Heart right ventricle (tissue), 16 donors: ENCODE measurements around the gene ST3GAL2. TPM values are rescaled to one million over a fixed set of nuclear protein-coding genes. Genes with fewer than 3 reads are reported as not detected.

Experiments used
- ATAC-seq, 8 donors: fragments of 200-7000 bp; cut with Tn5 transposase; one replicate each; pipeline ENCODE4 v1.9.1; 2020; ENCODE audit warnings: mild to moderate bottlenecking in 8 of 8, moderate library complexity in 8 of 8, moderate number of reproducible peaks in 1 of 8
- DNase-seq, 2 donors: peaks; one replicate each; pipeline ENCODE4 v3.0.0-alpha.2; 2020
- H3K27ac ChIP-seq, 10 donors: fragments of 200-600 bp; sonication (generic) in 2 of 10; one replicate each; pipeline versions ENCODE4 v1.5.0 to v1.8.0; 2020 to 2022; ENCODE audit warnings: mild to moderate bottlenecking in 3 of 10
- H3K27me3 ChIP-seq, 7 donors: fragments of 200-600 bp; one replicate each; pipeline ENCODE4 v1.8.0; 2021 to 2022; ENCODE audit warnings: mild to moderate bottlenecking in 2 of 7
- H3K36me3 ChIP-seq, 9 donors: fragments of 200-600 bp; sonication (generic) in 1 of 9; one replicate each; pipeline versions ENCODE4 v1.5.0 to v1.8.0; 2020 to 2022; ENCODE audit warnings: mild to moderate bottlenecking in 2 of 9
- H3K4me1 ChIP-seq, 9 donors: fragments of 200-600 bp; sonication (generic) in 1 of 9; one replicate each; pipeline versions ENCODE4 v1.5.0 to v1.8.0; 2020 to 2022; ENCODE audit warnings: mild to moderate bottlenecking in 4 of 9
- H3K4me3 ChIP-seq, 10 donors: fragments of 200-600 bp; sonication (generic) in 2 of 10; one replicate each; pipeline versions ENCODE4 v1.5.0 to v1.8.0; 2020 to 2022; ENCODE audit warnings: mild to moderate bottlenecking in 7 of 10, moderate library complexity in 2 of 10
- H3K9me3 ChIP-seq, 11 donors: fragments of 200-600 bp in 10 of 11; sonication (generic) in 2 of 11; one replicate each; pipeline versions ENCODE4 v1.5.0 to v1.8.0; 2013 to 2022; ENCODE audit warnings: mild to moderate bottlenecking in 2 of 11, control low read depth in 1 of 11, moderate library complexity in 1 of 11
- CTCF ChIP-seq, 9 donors: fragments of 200-600 bp; sonication (generic) in 2 of 9; IDR thresholded peaks; one replicate each; pipeline versions ENCODE4 v1.5.0 to v1.8.0; 2021 to 2022; ENCODE audit warnings: antibody characterized with exemption in 9 of 9, mild to moderate bottlenecking in 5 of 9, moderate library complexity in 1 of 9
- WGBS, 2 donors: extraction: QIAGEN DNeasy Blood & Tissue Kit; methylation state at CpG; one replicate each; pipeline ENCODE4 v1.1.7; 2013; ENCODE audit warnings: inconsistent platforms in 1 of 2; 5-methylcytosine and 5-hydroxymethylcytosine counted together
- intact Hi-C, 10 donors: fragments of 100-400 bp; cut with DNase I; formaldehyde crosslinking; loops; one replicate each; pipeline versions ENCODE4 v1.11.1 to v1.14.2; 2022
- polyA plus RNA-seq, 2 donors: library from polyadenylated mRNA; stranded (reverse); fragments of 200-250 nt; gene quantifications; one replicate each; pipeline ENCODE4 v1.2.3, GENCODE V29; 2013
- total RNA-seq, 10 donors: library from RNA; stranded (reverse); fragmentation: NEBNext Ultra II Directional in 3 of 10; extraction: Animal tissue kit (Norgen Biotek cat#: 25700) in 3 of 10; gene quantifications; one replicate each; pipeline versions ENCODE4 v1.2.1 to v1.2.4, GENCODE V29; 2021 to 2023
- donor health status: Arrhythmogenic right ventricular cardiomyopathy.
- donor health status: ischemic (EF 13 %, LVEDD 7.1; RV severe dilation, severe dysfunction).
- donor health status: healthy with polysubstance abuse.
- donor health status: DM: no; HTN: yes; CAD: no.
- donor health status: DM: no; HTN: no; CAD: no.
- donor health status: ischemic (EF 25% LVEDD 6.9; RV normal size, moderate dysfunction).
- donor health status: ischemic (EF 25% LVEDD 5.7; RV mildly dilated, moderate dysfunction).
- donor health status: healthy.
- donor health status: DM: yes; HTN: yes; CAD: no.
- donor health status: Ischemic cardiomyopathy.
- donor health status: ischemic (EF 35%, LVEDD 5.7; RV mildly dilated, moderate dysfunction).
- donor health status: nonischemic (EF 11% LVEDD 7.7; RV severe dilation, severe dysfunction).
- donor health status: DM: yes; HTN: yes; CAD: no.
- donor health status: PGD.
- donor health status: ischemic (EF 29% LVEDD 5.4; RV normal size, mild dysfunction).
- donor health status: nonischemic (EF 23%, LVEDD 6.1; RV moderate dilation, normal function).

The ST3GAL2 gene
- total and polyA plus RNA-seq, 12 donors = 8.0 to 37.1 (median 19.0) TPM

DNA sequence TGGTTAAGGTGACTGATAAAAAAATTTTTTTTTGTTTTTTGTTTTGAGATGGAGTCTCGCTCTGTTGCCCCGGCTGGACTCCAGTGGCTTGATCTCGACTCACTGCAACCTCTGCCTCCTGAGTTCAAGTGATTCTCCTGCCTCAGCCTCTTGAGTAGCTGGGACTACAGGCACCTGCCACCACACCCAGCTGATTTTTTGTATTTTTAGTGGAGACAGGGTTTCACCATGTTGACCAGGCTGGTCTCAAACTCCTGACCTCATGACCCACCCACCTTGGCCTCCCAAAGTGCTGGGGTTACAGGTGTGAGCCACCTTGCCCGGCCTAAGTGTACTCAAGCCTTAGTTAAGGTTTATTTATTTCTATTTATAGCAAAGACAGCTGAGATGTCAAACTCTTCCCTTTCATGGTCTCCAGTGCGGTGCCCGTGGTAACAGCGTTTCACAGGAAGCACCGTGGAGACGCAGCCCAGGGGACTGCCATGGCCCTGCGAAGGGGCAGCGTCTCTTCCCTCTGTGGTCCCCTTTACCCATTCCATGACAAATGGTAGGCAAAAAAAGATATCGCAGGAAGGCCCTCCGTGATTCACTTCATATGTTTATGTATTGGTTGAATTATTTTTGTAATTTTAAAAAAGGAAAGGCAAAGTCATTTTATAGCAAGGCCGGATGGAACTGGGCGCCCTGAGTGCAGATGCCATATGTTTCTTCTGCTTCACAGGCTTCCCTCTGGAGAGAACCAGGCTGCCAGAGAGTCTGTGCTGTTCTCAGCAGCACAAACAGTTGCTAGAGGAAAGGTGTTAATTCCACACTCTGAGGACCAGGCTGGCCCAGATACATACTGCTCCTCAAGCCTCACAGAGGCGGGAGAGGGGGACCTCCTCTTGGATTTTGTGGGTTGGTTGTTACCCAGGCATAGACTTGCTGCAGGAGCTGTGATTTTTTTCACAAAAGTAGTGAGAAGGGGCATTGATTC lies 63.0 kb downstream of the ST3GAL2 start:
- H3K27me3 ChIP-seq = no peaks in the 10 kb centered on the region
- H3K9me3 ChIP-seq = no peaks in the 10 kb centered on the region
- TF ChIP-seq CTCF (IDR thresholded peaks at IDR 0.05) = no peak
- H3K36me3 ChIP-seq = peaks cover 0 to 76% (median 29%) of the 10 kb centered on the region in 9 donors
- no peak for ATAC-seq
- H3K27ac ChIP-seq = no peak overlapping the region
- H3K4me3 ChIP-seq = no peak overlapping the region
- intact Hi-C loops = loop anchor here in 5 of 10 donors (5.0 to 10.0 kb wide), 4 partner anchors 71 to 279 kb away; partner anchors contain the start of genes COG4 (in 2 of the 5) and SF3B3 (in 2 of the 5)
- H3K4me1 ChIP-seq = peaks cover 0 to 18% (median 17%) of the 10 kb centered on the region in 9 donors
- WGBS, 2 donors = 90% methylated on average over 16 of the region's 16 CpGs
- DNase-seq = no peak

DNA sequence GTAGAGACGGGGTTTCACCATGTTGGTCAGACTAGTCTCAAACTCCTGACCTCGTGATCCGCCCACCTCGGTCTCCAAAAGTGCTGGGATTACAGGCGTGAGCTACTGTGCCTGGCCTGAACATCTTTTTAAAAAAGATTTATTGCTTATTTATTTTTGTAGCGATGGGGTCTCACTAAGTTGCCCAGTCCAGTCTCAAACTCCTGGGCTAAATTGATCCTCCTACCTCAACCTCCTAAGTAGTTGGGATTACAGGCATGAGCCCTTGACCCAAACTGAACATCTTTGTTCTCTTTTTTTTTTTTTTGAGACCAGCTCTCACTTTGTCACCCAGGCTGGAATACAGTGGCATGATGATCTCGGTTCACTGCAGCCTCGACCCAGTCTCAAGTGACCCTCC lies 64.7 kb downstream of the ST3GAL2 start:
- 96 to 98% methylated on average over 8 of the region's 8 CpGs for WGBS, 2 donors
- intact Hi-C loops = loop anchor here in 6 of 10 donors (5.0 to 10.0 kb wide), 5 partner anchors 91 to 281 kb away; partner anchors contain the start of genes COG4 (in 2 of the 6) and SF3B3 (in 2 of the 6)
- no peaks in the 10 kb centered on the region for H3K9me3 ChIP-seq
- DNase-seq = no peak
- no peak for TF ChIP-seq CTCF (IDR thresholded peaks at IDR 0.05)
- H3K27me3 ChIP-seq = no peaks in the 10 kb centered on the region
- peaks cover 0 to 3% (median 0%) of the 10 kb centered on the region in 9 donors for H3K4me1 ChIP-seq
- H3K36me3 ChIP-seq = peaks cover 0 to 93% (median 38%) of the 10 kb centered on the region in 9 donors
- no peak for ATAC-seq
- no peak overlapping the region for H3K27ac ChIP-seq
- no peak overlapping the region for H3K4me3 ChIP-seq

GRCh38 chr16:70372921-70373728 lies 65.8 kb downstream of the ST3GAL2 start:
- H3K36me3 ChIP-seq = peaks cover 0 to 95% (median 43%) of the 10 kb centered on the region in 9 donors
- no peak for DNase-seq
- no peak for ATAC-seq
- H3K4me1 ChIP-seq = peaks cover 0 to 3% (median 0%) of the 10 kb centered on the region in 9 donors
- WGBS, 2 donors = 97% methylated on average over 22 of the region's 22 CpGs
- no peak overlapping the region for H3K4me3 ChIP-seq
- no peak overlapping the region for H3K27ac ChIP-seq
- no peaks in the 10 kb centered on the region for H3K27me3 ChIP-seq
- intact Hi-C loops = loop anchor here in 6 of 10 donors (5.0 to 10.0 kb wide), 5 partner anchors 92 to 282 kb away; partner anchors contain the start of genes COG4 (in 2 of the 6) and SF3B3 (in 2 of the 6)
- TF ChIP-seq CTCF (IDR thresholded peaks at IDR 0.05) = no peak
- no peaks in the 10 kb centered on the region for H3K9me3 ChIP-seq

DNA sequence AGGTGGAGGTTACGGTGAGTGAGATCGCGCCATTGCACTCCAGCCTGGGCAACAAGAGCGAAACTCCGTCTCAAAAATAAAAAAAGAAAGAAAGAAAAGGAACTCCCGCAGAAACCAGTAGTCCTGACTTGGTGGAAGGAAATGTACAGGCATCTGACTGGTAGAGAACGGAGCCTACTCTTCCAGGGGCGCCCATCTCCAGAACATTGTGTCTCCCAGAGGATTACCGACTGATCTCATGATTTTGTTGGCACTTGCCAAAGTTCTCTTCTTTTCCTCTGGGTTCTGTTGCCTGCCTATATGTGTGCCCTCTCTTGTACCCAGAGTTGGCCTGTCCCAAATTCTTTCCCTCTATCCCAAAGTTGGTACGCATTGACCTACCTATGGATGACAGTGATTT lies 68.0 kb downstream of the ST3GAL2 start:
- no peak for DNase-seq
- Histone ChIP-seq H3K36me3 (peaks cover 0 to 98% (median 55%) of the 10 kb centered on the region in 9 donors), H3K27ac (no peak overlapping the region), H3K27me3 (no peaks in the 10 kb centered on the region), H3K4me1 (peaks cover 0 to 3% (median 0%) of the 10 kb centered on the region in 9 donors), H3K9me3 (no peaks in the 10 kb centered on the region), H3K4me3 (no peak overlapping the region)
- WGBS, 2 donors = 92 to 100% methylated on average over 10 of the region's 10 CpGs
- intact Hi-C loops = loop anchor here in 6 of 10 donors (5.0 to 10.0 kb wide), 5 partner anchors 94 to 284 kb away; partner anchors contain the start of genes COG4 (in 2 of the 6) and SF3B3 (in 2 of the 6)
- ATAC-seq = no peak
- no peak for TF ChIP-seq CTCF (IDR thresholded peaks at IDR 0.05)
